ENCODE measurements around the gene CHP1. TPM values are rescaled to one million over a fixed set of nuclear protein-coding genes. Genes with fewer than 3 reads are reported as not detected.
"Not testable (repeated sequence)": the region's sequence is repeated elsewhere in the genome, so short reads cannot be mapped to it uniquely, and the experiment has no call there.

CHP1 gene
- 138 TPM for total RNA-seq

DNA sequence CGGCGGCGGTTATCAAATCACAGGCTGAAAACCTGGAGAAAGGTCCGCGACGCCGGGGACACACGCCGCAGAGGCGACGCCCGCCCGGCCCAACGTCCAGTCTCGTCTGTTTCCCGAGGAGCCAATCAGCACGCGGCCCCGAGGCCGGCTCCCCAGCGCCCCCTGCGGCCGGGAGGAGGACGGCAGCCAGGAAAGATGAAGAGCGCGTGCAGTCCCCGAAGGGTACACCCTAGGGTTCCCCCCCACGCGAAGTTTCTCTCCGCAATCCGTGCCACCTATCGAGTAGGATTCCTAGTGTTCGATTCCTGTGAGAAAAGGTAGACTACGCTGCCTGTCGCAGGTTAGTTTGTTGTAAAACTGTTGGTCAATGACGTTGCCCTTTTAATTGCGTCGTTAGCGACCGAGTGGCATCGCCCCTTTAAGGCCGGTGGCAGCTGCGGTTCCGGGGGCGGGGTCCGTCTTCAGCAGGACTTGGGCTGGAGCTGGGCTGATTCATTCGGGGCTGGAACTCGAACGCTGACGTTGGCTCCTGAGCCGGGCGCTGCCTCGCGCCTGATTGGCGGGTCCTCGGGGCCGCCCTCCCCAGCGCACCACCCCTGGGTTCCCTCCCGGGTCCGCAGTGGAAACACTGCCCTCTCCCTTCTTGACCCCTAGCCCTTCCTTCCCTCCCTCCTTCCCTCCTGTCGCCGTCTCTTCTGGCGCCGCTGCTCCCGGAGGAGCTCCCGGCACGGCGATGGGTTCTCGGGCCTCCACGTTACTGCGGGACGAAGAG is at the start of gene CHP1, which contains the start of gene EXD1:
Gene CHP1 (plus strand): TSS at position 619 of the 772 bp plus-strand sequence. CDS start 115 bp downstream, at position 734.
Gene EXD1 (minus strand): TSS at position 108 of the 772 bp plus-strand sequence. CDS start 4,182 bp downstream, outside the sequence.
- ATAC-seq, result peak; percentile 98

DNA sequence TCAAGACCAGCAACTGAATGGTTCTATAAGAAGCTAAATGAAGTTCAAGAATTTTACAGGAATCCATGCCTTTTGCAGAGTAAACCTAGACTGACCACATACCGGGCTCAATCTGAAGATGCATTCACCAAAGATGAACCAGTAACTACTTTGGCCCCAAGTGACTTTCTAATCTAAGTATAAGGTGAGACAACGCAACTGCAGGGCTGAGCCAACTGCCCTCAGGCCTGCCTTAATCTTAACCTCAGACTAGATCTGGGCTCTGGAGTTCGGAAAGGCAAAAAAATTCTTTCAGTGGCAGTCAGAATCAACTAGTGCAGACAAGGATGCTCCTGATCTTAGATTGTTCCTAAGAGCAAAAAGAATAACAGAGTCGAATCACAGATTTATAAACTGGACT is 48.8 kb upstream of the CHP1 start:
- no peak for ATAC-seq

DNA sequence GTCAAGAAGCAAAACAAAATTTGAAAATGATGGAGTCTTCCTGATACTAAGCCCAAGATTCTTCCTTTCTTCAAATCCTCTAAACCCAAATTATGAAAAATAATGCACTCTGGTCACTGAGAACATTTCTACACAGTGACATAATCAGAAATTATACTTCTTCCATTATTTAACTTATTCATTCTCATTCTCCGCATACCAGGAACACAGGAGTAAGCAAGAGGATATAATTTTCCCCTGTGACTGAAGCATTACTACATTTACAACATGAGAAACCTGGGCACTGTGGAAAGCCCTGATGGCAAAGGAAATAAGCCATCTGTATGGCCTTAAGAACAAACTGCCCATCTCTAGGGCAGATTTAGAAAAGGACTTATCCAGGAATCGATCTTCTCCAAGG is 47.5 kb upstream of the CHP1 start:
- ATAC-seq, result no peak

DNA sequence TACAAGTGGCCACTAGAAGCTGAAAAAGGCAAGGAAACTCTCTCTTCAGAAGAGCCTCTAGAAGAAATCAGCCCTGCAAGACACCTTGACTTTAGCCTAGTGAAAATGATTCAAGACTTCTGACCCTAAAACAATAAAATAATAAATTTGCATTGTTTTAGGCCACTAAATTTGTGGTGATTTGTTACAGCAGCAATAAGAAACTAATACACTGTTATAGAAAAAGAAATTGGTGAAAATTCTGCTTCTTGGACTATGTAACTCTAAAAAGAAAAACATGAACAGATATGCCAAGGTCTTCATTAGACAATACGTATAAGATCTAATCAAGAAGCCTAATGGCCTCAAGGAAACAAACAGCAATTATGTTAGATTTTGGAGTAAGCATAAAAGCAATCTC is 36.6 kb upstream of the CHP1 start:
- ATAC-seq, result no peak

DNA sequence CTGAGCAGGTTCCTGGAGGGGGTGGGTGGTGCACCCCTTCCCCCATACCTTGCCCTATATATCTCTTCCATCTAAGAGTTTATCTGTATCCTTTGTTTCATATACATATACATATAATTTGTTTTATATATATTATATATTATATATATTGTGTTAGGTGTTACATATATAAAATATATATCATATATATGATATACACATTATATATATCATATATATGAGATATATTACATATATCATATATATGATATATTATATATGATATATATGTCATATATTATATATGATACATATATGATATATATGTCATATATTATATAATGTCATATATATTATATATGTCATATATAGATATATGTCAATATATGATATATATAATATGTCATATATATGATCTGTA is 31.6 kb upstream of the CHP1 start:
- ATAC-seq, result no peak

DNA sequence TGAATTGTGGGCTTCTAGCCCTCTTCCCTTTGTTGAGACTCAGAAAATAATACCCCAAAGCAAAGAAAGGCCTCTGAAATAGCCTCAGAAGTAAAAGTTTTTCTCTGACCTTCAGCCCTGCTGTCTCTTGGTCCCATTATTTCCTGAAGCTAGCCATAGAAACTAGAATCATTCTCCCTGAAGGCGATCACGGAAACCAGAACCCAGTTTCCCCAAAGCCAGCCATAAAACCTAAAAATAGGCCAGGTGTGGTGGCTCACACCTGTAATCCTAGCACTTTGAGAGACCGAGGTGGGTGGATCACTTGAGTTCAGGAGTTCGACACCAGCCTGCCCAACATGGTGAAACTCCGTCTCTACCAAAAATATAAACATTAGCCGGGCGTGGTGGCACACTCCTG is 27.7 kb upstream of the CHP1 start:
- ATAC-seq, result no peak

DNA sequence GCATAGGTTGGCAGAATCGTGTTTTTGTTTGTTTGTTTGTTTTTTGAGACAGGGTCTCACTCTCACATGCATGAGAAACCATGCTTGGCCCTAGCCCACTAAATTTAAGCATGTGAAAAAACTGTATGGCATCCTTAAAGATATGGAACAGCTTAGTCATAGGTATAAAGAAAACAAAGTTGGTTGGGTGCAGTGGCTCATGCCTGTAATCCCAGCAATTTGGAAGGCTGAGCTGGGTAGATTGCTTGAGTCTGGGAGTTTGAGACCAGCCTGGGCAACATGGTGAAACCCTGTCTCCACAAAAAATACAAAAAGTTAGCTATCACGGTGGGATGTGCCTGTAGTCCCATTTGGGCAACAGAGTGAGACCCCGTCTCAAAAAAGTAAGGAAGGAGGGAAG is 25.8 kb upstream of the CHP1 start:
- no peak for ATAC-seq

DNA sequence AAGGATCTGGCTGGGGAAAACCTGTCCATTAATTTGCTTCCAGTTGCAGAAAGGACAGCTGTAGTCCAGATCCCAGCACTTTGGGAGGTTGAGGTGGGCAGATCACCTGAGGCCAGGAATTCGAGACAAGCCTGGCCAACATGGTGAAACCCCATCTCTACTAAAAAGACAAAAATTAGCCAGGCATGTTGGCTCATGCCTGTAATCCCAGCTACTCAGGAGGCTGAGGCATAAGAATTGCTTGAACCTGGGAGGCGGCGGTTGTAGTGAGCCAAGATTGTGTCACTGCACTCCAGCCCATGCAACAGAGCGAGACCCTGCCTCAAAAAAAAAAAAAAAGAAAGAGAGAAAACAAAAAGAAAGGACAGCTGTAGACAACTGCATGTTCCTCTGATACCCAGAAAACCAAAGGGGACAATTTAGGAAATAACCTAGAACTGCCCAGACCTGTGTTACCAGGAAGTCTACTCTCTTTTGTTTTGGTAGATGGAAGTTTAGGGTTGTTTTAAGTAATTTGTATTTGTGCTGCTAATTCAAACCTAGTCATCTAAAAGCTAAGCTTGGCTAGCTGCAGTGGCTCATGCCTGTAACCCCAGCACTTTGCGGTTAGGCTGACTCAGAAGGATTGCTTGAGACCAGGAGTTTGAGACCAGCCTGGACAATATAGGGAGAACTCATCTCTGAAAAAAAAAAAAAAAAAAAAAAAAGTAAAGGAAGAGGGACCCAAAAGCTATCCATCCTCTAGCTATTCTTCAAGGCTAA is 23.2 kb upstream of the CHP1 start:
- ATAC-seq, result peak; percentile 92

DNA sequence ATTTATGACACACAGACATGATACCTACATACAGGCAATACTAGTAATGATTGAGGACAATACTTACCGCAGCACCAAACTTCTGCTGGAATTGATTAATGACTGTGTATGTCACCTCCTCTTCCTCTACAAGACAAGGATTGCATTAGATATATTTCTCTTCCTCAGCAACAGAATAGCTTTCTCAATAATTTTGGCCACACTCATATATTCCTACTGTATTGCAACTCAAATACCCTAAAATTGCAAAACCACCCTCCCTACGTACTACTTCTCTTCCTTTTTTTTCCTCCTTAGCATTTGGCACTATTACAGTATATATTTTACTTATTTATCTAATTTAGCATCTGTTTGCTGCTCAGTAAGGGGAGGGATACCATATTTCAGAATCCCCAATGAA is 15.4 kb upstream of the CHP1 start:
- ATAC-seq, result no peak

DNA sequence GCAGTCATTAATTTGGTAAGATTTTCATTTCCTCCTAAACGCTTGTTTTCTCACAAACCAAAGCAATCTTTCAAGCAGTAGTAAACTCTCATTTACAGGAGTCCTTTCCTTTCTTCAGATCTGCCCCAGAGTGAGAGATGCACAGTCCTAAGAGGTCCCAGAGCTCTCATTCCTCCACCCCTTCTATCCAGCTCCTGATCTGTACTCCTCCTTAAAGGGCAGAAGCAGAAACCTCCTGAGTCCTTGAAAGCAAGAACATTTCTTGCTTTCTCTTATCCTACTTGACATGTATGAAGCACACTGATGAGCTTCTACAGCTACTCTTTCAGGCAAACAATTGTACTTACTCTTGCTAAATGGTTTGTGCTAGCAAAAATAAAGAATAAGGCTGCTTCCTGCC is 12.2 kb upstream of the CHP1 start:
- no peak for ATAC-seq

DNA sequence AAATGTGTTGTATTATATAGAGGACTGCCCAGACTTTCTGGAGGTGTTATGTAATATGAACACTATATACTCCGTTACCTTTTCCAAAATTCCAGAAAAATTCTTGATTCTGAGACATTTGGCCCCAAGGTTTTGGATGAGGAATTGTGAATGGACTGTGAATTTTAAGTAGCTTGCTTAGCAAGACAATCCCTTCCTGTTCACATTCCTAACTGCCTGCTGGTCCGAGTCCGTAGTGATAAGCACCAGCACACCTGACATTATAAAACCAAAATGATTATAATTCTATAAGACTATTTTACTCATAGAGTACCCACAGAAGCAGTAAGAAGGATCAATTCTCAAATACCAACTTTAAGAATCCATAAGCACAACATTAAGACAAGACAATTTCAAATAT is 11.7 kb upstream of the CHP1 start:
- no peak for ATAC-seq

DNA sequence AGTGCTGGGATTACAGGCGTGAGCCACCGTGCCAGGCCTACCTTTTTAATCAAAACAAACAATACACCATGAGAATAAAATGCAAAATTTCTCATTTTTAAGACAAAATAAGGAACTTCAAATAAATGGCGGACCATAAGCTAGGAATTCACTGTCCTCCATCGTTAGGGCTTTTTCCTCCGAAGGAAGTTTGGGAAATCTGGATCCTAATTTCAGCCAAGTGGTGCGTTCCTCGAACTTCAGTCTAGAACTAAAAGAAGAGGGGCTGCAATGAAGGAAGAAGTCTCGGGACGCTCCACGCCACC is 771 bp upstream of the CHP1 start:
- ATAC-seq, result no peak

DNA sequence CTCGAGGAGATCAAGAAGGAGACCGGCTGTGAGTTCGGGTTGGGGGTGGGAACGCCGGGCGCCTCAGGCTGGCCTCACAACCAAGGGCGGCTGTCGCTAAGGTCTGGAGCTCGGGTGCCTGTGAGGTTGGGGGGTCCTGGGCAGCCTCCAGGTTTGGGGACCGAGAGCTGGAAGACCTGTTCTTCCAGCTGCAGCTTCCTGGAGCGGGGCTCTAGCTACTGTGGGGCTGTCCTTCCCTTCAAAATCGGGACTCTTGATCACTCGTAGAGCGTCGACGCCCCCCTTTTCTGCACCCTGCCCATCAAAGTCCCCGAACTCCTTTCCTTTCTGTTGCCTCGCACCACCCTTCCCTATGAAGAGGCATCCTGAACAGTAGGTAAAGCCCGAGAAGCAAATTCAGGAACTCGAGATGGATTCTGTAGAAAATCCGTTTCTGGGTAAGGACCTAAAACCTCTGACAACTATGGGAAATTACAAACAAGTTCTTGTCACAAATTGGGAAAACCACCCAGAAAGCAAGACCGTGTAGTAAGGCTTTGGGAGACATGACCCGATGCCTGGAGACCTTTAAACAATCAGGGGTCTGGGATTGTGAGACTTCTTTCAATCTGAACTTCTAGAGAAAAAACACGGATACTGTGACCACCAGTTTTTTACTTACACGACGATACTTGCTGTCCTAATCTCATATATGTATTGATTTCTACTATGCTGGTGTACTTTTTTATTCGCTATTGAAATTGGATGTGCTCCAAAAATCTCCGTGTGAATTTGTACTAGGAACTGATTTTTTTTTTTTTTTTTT is 556 bp downstream of the CHP1 start:
- ATAC-seq, result peak; percentile 48

DNA sequence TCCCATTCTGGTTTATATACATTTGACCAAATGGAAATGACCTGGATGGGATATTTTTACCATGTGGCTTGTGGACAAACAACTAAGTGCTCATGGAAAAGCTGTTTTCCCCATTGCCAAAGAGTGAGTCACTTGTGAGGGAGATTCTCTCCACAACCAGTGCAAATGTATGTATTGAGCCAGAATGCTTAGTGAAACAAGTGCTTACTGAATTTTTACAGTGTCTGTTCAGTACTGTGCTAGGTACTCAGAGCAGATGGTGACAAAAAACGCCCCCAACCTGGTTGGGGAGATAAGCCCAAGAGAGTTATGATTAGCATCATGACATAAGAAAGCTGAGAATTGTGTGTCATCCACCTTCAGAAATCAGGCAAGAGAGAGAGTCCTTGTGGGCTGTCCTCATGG is 2.3 kb downstream of the CHP1 start:
- no peak for ATAC-seq

DNA sequence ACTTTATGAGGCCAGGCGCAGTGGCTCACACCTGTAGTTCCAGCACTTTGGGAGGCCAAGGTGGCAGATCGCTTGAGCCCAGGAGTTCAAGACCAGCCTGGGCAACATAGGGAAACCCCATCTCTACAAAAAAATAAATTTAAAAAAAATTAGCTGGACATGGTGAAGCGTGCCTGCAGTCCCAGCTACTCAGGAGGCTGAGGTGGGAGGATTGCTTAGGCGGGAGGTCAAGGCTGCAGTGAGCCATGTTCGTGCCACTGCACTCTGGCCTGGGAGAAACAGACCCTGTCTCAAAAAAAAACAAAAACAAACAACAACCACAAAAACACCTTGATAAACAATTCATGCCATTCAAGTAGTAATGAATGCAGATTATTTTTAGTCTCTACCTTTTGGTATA is 4.2 kb downstream of the CHP1 start:
- not testable (repeated sequence) for ATAC-seq

DNA sequence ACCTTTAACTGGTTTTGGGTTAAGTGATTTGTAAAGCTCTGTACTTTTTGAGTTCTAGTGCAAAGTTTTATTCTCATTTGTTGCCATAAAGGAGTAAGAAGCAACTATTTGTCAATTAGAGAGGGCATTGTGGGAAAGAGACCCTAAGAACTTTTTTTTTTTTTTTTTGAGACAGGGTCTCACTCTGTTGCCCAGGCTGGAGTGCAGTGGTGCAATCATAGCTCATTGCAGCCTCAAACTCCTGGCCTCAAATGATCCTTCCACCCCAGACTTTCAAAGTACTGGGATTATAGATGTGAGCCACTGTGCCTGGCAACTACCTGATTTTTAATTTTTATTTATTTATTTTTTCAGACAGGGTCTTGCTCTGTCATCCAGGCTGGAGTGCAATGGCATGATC is 4.9 kb downstream of the CHP1 start:
- ATAC-seq, result no peak

DNA sequence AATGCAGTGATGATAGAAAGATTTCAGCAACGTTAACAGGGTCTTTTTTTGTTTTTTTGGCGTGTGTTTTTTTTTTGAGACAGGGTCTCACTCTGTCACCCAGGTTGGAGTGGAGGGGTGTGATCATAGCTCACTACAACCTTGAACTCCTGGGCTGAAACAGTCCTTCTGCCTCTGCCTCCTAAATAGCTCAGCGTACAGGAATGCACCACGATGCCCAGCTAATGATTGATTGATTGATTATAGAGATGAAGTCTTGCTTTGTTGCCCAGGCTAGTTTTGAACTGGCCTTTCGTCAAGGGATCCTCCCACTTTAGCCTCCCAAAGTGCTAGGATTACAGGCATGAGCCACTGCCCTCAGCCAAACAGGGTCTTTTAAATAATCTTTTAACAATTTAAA is 7.0 kb downstream of the CHP1 start:
- ATAC-seq, result no peak

DNA sequence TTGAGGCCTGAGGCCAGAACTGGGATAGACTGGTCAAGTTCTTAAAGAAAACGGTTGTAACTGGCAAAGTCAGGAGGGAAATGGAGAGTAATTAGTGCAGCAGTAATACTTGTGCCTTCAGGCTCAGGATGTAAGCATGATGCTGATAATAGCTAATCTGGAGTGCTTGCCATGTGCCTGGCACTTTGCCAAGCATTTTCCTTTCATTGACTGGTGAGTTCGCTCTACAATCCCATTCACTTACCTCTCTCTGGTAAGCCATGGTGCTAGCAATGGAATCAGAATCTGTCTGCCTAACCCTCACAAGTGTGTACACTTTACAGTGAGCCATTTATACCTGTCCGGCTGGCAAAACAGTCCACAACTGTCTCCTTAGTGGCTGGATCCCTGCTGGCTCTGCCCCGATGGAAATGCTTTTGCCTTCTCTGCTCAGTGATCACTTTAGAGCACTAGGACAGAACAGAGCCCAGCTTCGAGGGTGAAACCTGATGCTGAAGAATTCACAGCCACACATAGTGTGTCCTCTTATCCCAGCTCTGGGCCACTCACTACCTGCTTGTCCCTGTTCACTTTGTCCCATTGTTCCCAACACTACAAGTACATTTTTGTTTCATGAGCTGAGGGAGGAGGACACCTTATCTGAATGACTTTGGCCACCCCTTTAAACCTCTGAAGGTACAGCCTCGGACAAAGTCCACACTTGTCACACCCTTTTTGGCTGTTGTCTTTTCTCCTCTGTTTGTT is 10.3 kb downstream of the CHP1 start:
- no peak for ATAC-seq

DNA sequence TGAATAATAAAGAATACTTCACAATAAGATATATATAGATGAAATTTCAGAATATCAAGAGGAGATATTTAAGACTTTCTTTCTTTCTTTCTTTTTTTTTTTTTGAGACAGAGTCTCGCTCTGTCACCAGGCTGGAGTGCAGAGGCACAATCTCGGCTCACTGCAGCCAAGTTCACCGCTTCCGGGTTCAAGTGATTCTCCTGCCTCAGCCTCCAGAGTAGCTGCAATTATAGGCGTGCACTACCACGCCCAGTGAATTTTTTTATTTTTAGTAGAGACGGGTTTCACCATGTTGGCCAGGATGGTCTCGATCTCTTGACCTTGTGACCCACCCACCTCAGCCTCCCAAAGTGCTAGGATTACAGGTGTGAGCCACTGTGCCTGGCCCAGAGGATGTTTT is 19.7 kb downstream of the CHP1 start:
- ATAC-seq, result not testable (repeated sequence)

DNA sequence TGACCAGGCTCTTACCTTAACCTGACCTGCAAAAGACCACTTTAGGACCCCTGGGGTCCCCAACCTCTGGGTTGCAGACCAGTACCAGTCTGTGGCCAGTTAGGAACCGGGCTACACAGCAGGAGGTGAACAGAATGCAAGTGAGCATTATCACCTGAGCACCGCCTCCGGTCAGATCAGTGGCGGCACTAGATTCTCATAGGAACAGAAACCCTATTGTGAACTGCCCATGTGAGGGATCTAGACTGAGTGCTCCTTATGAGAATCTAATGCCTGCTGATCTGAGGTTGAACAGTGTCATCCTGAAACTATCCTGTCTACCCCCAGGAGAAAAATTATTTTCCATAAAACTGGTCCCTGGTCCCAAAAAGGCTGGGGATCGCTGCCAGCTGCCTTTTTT is 20.3 kb downstream of the CHP1 start:
- peak; percentile 27 for ATAC-seq

DNA sequence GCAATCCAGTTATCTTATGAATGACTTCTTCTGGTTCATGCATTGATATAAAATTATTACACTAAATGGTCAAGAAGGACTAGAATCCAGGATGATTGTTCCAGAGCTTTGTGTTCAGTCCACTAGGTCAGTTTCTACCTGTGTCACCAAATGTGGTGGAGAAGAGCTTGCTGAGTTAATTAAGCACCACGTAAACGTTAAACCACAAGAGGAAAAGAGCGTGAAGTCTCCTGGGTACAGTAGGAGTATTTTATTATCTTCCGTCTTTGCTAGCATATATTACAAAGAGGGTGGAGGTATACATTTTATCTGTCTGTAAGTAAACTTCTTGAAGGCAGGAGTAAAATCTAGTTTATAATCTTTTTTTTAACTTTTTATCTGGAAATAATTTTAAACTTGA is 23.5 kb downstream of the CHP1 start:
- no peak for ATAC-seq

DNA sequence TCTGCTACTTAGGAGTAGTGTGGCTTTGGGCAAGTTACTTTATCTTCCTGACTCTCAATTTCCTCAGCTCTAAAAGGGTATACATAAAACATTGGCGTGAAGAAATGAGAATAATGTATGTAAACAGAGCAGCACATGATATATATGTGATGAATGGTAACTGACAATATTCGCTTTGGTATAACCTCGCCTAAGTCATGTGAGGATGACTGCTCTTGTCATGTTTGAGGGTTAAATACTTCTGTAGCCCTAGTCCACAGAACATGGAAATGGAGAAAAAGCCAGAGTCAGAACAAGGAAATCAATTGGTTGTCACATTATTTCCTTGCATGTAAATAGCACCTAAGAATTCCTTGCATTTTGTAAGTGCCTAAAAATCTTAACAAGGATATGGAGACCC is 25.0 kb downstream of the CHP1 start:
- ATAC-seq, result no peak

DNA sequence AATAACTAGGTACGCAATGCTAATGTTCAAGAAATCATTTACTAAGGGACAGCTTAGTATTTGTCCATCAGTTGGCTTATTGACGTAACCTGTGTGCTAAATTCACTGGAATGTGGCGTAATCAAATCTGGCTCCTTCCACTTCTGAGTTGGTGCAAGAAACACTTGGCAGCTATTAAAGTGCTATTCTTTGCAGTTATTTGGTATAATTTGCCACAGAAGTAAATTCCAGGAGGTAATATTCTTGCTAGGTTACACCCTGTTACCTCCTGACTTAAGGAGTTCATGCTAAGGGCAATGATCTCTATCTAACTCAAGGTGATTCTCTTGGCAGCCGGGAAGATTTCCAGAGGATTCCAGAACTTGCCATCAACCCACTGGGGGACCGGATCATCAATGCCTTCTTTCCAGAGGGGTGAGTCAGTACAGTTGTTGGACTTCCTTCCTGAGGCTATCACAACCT is 25.5 kb downstream of the CHP1 start:
- ATAC-seq, result no peak

Data from esophagus mucosa (tissue), 1 donor.